Nephron (organoid): ENCODE measurements around the gene EFNA2.

Experiments used
- H3K27ac Mint-ChIP-seq, 3 experiments: 2 replicates each; pipeline ENCODE4 v1.8.0; 2020; ENCODE audit warnings: mixed read lengths in 3 of 3, mild to moderate bottlenecking in 2 of 3, moderate library complexity in 1 of 3
- H3K27me3 Mint-ChIP-seq: 2 replicates; pipeline ENCODE4 v1.8.0; 2021; ENCODE audit warnings: low read depth, mild to moderate bottlenecking, moderate library complexity, mixed read lengths
- H3K36me3 Mint-ChIP-seq: 2 replicates; pipeline ENCODE4 v1.8.0; 2020; ENCODE audit warnings: low read depth, mixed read lengths
- H3K4me1 Mint-ChIP-seq: 2 replicates; pipeline ENCODE4 v1.8.0; 2020; ENCODE audit warnings: mixed read lengths
- H3K4me3 Mint-ChIP-seq, 3 experiments: 2 replicates each; pipeline ENCODE4 v1.8.0; 2020; ENCODE audit warnings: mild to moderate bottlenecking in 3 of 3, mixed read lengths in 3 of 3, moderate library complexity in 2 of 3
- H3K9me3 Mint-ChIP-seq: 2 replicates; pipeline ENCODE4 v1.8.0; 2020; ENCODE audit warnings: mixed read lengths
- CTCF ChIP-seq, 3 experiments: fragments of 200-600 bp; sonication (generic); IDR thresholded peaks; one replicate each; pipeline ENCODE4 v1.5.0; 2021; ENCODE audit warnings: antibody characterized with exemption in 3 of 3; ENCODE audit not compliant: unreplicated experiment in 3 of 3

Gene EFNA2

DNA sequence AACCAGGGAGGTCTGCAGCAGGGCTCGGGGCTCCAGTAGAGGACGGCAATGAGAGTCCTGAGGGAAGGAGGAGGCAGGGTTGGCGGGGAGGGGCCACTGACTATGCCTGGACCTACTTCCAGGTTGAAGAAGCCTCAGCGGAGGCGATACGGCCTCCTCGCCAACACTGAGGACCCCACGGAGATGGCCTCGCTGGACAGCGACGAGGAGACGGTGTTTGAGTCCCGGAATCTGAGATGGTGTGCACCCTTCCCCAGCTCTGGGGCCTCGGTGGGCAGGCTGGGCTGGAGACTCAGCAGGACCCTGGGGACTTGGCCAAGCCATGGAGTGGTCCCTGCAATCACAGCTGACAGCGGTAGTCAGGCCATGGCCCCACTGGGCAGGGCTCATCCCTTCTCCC is 8.6 kb upstream of the EFNA2 start:
- Mint-ChIP-seq H3K9me3 (no peaks in the 10 kb centered on the region), H3K4me3 (peak overlapping the region; percentile 88 to 92 (median 91)), H3K27me3 (peaks cover 4% of the 10 kb centered on the region), H3K36me3 (peaks cover 22% of the 10 kb centered on the region), H3K27ac (peak overlapping the region in 2 of 3 experiments; percentile 16 to 44), H3K4me1 (peaks cover 29% of the 10 kb centered on the region)
- no peak for TF ChIP-seq CTCF (IDR thresholded peaks at IDR 0.05; ENCODE audit: unreplicated experiment in 3 of 3)

- no peak for TF ChIP-seq CTCF (IDR thresholded peaks at IDR 0.05; ENCODE audit: unreplicated experiment in 3 of 3)
- Mint-ChIP-seq H3K4me3 (peak overlapping the region in 2 of 3 experiments; percentile 34 to 43), H3K4me1 (peaks cover 19% of the 10 kb centered on the region), H3K9me3 (no peaks in the 10 kb centered on the region), H3K36me3 (peaks cover 12% of the 10 kb centered on the region), H3K27me3 (peaks cover 4% of the 10 kb centered on the region), H3K27ac (no peak overlapping the region)
Measured at GRCh38 chr19:1278074-1278473, 7.6 kb upstream of the EFNA2 start.

GRCh38 chr19:1278713-1279660 is 6.7 kb upstream of the EFNA2 start:
- H3K4me3 Mint-ChIP-seq: no peak overlapping the region
- peaks cover 10% of the 10 kb centered on the region for H3K4me1 Mint-ChIP-seq
- H3K9me3 Mint-ChIP-seq: no peaks in the 10 kb centered on the region
- H3K36me3 Mint-ChIP-seq: peaks cover 5% of the 10 kb centered on the region
- H3K27ac Mint-ChIP-seq: peak overlapping the region in 1 of 3 experiments; percentile 68
- TF ChIP-seq CTCF (IDR thresholded peaks at IDR 0.05; ENCODE audit: unreplicated experiment in 3 of 3): no peak
- H3K27me3 Mint-ChIP-seq: peaks cover 4% of the 10 kb centered on the region

DNA sequence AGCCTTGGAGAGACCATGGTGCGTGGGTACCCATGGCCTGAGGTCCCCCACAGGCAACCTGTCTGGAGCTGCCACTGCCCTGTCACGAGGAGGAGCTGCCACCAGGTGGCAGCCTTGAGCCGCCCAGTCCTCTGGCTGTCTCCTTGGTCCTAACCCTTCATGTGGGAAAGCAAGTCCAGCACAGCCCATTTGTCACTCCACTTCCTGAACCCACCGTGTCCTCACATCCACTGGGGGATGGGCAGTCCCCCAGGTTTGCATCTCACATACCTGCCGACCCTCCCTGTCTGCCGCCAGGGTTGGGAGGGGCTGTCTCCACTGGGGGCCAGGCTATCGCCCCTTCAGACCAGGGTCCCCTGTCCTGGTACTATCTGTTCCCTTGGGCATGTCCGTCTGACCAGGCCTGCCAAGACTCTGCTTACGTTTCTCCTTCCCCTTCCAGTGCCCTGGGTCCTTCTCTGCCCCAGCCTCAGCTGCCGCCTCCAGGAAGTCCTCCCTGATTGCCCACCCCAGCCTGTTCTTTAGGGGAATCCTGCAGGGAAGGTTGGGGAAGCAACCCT is 5.8 kb upstream of the EFNA2 start:
- peak; percentile 90 to 95 (median 93) for TF ChIP-seq CTCF (IDR thresholded peaks at IDR 0.05; ENCODE audit: unreplicated experiment in 3 of 3)
- H3K4me1 Mint-ChIP-seq: peaks cover 17% of the 10 kb centered on the region
- H3K36me3 Mint-ChIP-seq: peaks cover 4% of the 10 kb centered on the region
- H3K9me3 Mint-ChIP-seq: no peaks in the 10 kb centered on the region
- H3K4me3 Mint-ChIP-seq: peak overlapping the region; percentile 67 to 84 (median 80)
- peak overlapping the region; percentile 63 to 75 (median 68) for H3K27ac Mint-ChIP-seq
- H3K27me3 Mint-ChIP-seq: peaks cover 7% of the 10 kb centered on the region

- Mint-ChIP-seq H3K36me3 (peaks cover 4% of the 10 kb centered on the region), H3K4me1 (peaks cover 19% of the 10 kb centered on the region), H3K9me3 (no peaks in the 10 kb centered on the region), H3K27ac (no peak overlapping the region), H3K4me3 (peak overlapping the region in 2 of 3 experiments; percentile 17 to 31), H3K27me3 (peaks cover 10% of the 10 kb centered on the region)
- no peak for TF ChIP-seq CTCF (IDR thresholded peaks at IDR 0.05; ENCODE audit: unreplicated experiment in 3 of 3)
Measured at GRCh38 chr19:1280636-1281568, 4.8 kb upstream of the EFNA2 start.
